HG03342 (cell line): ENCODE results near the gene ISLR2.

Source experiments
- ATAC-seq: cut with Tn5 transposase; IDR thresholded peaks from one replicate; pipeline ENCODE4 v1.9.1; 2021; ENCODE audit warnings: mild to moderate bottlenecking, moderate library complexity; ENCODE audit not compliant: unreplicated experiment

ISLR2 gene

GRCh38 chr15:74127954-74128784 lies 2.2 kb upstream of the ISLR2 start:
- no peak for ATAC-seq

DNA sequence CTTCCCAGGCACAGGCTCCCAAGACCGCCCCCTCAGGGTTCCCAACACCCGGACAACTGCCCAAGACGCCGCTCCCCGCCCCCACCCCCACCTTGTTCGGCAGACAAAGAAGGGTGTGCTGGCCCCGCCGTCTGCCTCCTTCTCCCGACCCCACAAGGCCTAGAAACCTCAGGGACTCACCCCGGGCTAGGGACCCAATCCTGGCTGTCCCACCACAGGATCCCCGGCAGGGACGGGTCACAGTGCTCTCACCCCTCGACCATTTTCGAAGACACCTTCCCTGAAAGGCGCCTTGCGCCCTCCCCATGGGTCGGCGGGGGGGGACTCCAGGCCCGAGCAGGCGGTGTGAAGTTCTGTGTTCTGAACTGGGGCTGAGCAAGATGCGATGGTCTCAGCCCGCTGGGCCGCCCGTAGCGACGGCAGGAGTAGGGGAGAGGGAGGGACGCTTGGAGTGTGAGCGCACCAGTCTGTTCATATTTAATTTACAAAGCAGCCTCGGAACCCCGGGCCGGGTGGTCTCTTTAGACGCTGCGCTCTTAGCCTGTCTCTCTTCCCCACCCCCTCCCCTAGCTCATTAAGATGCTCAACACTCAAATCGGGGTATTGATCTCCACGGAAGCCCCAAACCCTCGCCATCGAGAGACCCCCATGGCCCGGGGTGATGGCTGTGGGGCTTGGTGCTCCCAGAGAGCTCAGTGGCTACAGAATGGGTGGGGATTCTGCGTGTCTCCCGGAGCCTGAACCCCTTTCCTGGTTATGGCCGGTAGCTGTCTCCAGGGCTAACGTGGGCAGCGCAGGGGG lies 1.4 kb upstream of the ISLR2 start:
- ATAC-seq: no peak

- ATAC-seq: no peak
These were observed 716 bp upstream of the ISLR2 start for GRCh38 chr15:74129586-74130154.

DNA sequence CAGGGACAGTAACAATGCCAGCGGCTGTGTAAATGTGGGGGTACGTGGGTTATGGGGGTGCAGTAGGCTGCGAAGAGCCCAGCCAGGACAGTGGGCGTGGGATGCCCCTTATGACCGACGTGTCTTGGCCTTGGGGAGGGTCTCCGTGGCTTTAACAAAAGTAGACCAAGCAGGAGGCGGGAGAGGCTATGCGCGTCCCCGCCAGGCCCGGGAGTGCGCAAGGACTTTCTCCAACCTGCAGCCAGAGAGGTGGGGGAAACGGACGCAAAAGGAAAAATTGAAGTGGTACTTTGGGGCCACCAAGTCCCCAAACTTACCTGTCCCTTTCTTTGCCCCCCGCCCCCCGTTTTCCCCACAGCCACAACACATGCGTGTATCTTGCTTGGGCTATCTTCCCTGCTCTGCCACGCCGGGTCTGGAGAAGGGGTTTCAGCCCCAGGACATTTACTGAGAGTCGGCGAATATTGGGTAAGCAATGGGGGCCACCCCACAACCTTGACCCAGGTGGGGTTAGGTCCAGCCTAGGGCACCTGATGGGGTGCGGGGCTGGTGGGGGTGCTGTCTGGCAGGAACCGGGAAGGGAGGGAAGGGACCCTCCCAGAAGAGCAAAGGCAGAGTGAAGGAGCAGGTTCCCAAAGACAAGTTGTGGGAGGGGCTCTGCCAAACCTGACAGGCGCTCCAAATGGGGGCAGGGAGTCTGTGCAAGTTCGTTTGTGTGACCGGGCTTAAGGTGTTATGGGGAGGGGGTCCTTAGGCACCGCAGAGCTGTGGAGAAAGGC lies 652 bp downstream of the ISLR2 start:
- ATAC-seq: no peak

DNA sequence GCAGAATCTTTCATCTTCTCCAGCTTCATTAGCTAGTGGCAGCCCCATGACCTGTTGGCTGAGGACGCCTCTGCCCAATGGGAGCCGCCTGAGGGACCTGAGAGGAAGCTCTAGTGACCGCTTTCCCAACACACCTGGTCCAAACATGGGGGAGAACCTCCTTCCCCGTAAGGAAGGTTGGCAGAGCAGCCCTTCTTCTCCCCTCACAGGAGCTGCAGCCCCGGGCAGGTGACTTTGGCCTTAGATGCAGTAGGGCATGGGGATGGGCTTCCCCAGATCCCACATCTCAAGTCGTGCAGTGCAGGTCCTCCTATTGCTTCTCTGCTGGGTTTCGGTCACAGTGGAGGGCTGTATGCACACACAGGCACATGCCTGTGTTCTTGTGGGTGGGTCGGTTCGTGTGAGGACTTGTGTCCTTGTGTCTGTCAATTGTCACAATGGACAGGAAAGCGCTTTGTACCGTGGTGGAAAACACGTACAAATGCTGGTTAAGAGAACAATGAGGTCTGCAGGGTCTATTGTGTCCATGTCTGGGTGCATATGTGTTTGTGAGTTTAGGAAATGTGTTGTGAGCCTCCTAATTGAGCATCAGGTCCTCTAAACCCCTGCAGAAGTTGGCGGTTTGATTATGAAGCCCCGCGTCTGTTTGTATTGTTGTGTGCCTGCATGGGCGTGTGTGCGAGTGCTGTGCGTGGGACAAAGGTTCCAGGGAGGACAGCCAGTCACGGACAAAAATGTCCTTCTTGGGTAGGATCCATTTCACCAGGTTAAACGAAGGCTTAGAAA lies 1.4 kb downstream of the ISLR2 start:
- ATAC-seq: no peak

DNA sequence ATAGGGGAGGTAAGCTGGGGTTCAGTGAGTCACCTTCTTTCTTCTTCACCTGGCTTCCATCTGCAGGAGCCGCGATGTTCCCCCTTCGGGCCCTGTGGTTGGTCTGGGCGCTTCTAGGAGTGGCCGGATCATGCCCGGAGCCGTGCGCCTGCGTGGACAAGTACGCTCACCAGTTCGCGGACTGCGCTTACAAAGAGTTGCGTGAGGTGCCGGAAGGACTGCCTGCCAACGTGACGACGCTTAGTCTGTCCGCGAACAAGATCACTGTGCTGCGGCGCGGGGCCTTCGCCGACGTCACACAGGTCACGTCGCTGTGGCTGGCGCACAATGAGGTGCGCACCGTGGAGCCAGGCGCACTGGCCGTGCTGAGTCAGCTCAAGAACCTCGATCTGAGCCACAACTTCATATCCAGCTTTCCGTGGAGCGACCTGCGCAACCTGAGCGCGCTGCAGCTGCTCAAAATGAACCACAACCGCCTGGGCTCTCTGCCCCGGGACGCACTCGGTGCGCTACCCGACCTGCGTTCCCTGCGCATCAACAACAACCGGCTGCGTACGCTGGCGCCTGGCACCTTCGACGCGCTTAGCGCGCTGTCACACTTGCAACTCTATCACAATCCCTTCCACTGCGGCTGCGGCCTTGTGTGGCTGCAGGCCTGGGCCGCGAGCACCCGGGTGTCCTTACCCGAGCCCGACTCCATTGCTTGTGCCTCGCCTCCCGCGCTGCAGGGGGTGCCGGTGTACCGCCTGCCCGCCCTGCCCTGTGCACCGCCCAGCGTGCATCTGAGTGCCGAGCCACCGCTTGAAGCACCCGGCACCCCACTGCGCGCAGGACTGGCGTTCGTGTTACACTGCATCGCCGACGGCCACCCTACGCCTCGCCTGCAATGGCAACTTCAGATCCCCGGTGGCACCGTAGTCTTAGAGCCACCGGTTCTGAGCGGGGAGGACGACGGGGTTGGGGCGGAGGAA lies 2.6 kb downstream of the ISLR2 start:
- ATAC-seq: no peak

- ATAC-seq: no peak
These were observed 3.5 kb downstream of the ISLR2 start for GRCh38 chr15:74133694-74134386.

DNA sequence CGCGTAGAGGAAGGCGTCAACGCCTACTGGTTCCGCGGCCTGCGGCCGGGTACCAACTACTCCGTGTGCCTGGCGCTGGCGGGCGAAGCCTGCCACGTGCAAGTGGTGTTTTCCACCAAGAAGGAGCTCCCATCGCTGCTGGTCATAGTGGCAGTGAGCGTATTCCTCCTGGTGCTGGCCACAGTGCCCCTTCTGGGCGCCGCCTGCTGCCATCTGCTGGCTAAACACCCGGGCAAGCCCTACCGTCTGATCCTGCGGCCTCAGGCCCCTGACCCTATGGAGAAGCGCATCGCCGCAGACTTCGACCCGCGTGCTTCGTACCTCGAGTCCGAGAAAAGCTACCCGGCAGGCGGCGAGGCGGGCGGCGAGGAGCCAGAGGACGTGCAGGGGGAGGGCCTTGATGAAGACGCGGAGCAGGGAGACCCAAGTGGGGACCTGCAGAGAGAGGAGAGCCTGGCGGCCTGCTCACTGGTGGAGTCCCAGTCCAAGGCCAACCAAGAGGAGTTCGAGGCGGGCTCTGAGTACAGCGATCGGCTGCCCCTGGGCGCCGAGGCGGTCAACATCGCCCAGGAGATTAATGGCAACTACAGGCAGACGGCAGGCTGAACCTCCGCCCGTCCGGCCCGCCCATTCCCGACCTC lies 4.1 kb downstream of the ISLR2 start:
- no peak for ATAC-seq

GRCh38 chr15:74135041-74135565 lies 4.7 kb downstream of the ISLR2 start:
- ATAC-seq: no peak

DNA sequence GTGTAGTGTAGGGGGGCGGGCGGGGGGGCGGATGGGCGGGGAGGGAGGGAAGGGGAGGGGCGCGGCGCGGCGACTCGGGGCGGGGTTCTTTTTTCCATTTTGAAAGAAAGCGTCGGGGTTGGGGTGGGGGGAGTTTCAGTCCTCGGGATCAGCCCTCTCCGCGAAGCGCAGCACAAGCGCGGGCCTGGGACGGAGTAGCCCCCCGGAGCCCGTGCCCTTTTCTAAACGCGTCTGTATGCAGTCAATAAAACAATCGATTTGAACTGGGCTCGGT lies 6.1 kb downstream of the ISLR2 start:
- no peak for ATAC-seq

- ATAC-seq: no peak
These were observed 6.6 kb downstream of the ISLR2 start for GRCh38 chr15:74136814-74137536.

DNA sequence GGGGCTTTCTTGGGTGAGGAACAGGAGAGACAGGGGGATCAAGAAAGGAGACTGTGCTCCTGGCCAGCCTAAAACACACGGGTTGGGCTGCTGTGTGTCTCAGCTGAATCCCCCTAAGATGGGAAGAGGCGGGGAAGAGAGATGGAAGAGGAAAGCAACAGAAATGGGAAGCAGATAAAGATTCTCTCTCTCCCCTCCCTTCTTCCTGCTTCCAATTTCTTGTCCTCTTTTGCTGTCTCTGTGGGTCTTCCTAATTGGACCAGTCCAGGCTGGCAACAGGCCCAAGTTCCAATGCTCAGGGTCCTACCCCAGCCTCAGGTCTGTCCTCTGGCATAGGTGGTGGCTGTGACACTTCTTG lies 7.1 kb downstream of the ISLR2 start:
- no peak for ATAC-seq

GRCh38 chr15:74138642-74139041 lies 8.3 kb downstream of the ISLR2 start:
- ATAC-seq: no peak

- no peak for ATAC-seq
These were observed 11.2 kb downstream of the ISLR2 start for GRCh38 chr15:74141591-74141990.

- no peak for ATAC-seq
These were observed 13.9 kb downstream of the ISLR2 start for GRCh38 chr15:74144153-74144775.

DNA sequence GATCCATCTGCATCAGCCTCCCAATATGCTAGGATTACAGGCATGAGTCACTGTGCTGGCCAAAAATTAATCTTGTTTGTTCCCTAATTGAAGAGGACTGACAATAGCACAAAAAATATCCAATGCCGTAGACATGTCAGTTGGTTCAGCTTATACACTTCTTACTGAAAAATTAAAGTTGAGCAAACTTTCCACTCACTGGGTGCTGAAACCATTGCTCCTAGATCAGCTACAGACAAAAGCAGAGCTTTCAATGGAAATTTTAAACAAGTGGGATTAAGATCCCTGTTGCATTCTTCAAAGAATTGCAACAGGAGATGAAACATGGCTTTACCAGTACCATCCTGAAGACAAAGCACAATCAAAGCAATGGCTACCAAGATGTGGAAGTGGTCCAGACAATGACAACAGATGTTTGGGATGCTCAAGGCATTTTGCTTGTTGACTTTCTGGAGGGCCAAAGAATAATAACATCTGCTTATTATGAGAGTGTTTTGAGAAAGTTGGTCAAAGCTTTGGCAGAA lies 16.0 kb downstream of the ISLR2 start:
- ATAC-seq: no peak

- no peak for ATAC-seq
These were observed 16.7 kb downstream of the ISLR2 start for GRCh38 chr15:74147051-74147450.
